Motor neuron (in vitro differentiated cells): ENCODE data around the gene STC2. TPM values are rescaled to one million over a fixed set of nuclear protein-coding genes. Genes with fewer than 3 reads are reported as not detected.
A peak's percentile ranks its signal among the peaks of the same experiment; 100 is the strongest.

Experiments
- ATAC-seq, 8 experiments: fragments of 200-7000 bp; cut with Tn5 transposase; replicated peaks in 6 of 8; 2 replicates each; pipeline ENCODE4 v1.8.0; 2021; ENCODE audit warnings: mild to moderate bottlenecking in 8 of 8, moderate library complexity in 8 of 8
- H3K27ac ChIP-seq, 2 donors: fragments of 250-450 bp; sonication (Bioruptor Pico); 2 replicates each; pipeline ENCODE4 v1.9.0; 2021; ENCODE audit warnings: antibody characterized with exemption in 2 of 2, mild to moderate bottlenecking in 2 of 2, moderate library complexity in 1 of 2
- H3K4me1 ChIP-seq, 2 donors: fragments of 250-450 bp; sonication (Bioruptor Pico); replicated peaks in 1 of 2; 2 replicates each; pipeline ENCODE4 v1.6.1; 2021; ENCODE audit warnings: antibody characterized with exemption in 2 of 2, mild to moderate bottlenecking in 2 of 2, moderate library complexity in 1 of 2
- H3K4me3 ChIP-seq, 5 donors: fragments of 250-450 bp; sonication (Bioruptor Pico); 2 replicates each; pipeline ENCODE4 v1.9.0; 2021; ENCODE audit warnings: antibody characterized with exemption in 5 of 5, mild to moderate bottlenecking in 5 of 5, moderate library complexity in 4 of 5
- WGBS, 10 experiments: fragments of 450-650 bp; shearing (Covaris generic); methylation state at CpG; one replicate each; pipeline ENCODE4 v1.0.0; 2022; 5-methylcytosine and 5-hydroxymethylcytosine counted together
- in situ Hi-C, 9 experiments: fragments of 400-800 bp; cut with MboI; loops; one replicate each; pipeline ENCODE4 v1.15.0; 2021; ENCODE audit warnings: low sequenced_read_pairs in 9 of 9, low pct_unique_long_range_greater_than_20kb in 2 of 9; ENCODE audit not compliant: unreplicated experiment in 9 of 9
- total RNA-seq, 8 experiments: library from RNA; unstranded; fragments of 300-600 nt; gene quantifications; 2 replicates each; pipeline versions ENCODE4 v1.2.3 to v1.2.4, GENCODE V29; 2022

STC2 gene
- total RNA-seq, 8 experiments from 2014 or later: 2.3 to 92.3 (median 13.9) TPM

DNA sequence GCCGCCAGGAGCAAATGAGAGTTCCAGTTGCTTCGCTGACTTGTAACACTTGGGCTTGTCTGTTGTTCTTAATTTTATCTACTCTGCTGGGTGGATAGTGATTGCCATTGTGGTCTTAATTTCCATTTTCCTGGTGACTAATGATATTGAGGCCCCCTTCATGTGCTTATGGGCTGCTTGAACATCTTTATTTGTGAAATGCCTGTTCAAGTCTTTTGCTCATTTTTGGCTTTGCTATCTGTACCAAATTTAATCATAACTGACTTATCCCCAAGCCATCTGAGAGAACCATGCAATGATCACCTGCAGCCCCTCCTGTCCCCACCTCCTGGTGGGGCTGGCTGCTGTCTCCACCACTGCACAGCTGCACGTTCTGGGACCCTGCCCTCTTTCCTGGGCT, 20.5 kb downstream of the STC2 start:
- no peak for ATAC-seq
- Histone ChIP-seq H3K4me1 (peaks cover 38 to 43% of the 10 kb centered on the region in 2 donors), H3K27ac (no peak overlapping the region), H3K4me3 (no peak overlapping the region)
- 80 to 100% (median 100%) methylated on average over 1 to 3 of the region's 3 CpGs; no CpG with 5 or more reads in 1 of the 10 experiments for WGBS, 10 experiments
- in situ Hi-C loops: no loop called here

DNA sequence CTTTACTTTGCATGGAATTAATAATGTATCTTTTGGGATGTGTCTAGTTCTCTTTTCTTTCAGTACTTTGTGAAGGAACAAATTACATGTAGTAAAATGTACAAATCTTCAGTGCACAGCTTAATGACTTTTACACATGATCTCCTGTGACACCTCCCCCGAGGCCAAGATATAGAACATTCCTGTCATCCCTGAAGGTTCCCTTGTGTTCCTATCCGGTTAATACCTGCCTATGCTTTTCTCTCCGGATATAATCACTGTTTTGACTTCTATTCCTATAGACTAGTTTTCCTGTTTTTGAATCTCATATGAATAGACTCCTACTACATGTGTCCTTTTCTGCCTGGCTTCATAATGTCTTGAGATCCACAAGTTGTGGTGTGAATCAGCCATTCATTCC, 21.5 kb downstream of the STC2 start:
- no peak overlapping the region for H3K27ac ChIP-seq
- in situ Hi-C loops: no loop called here
- WGBS, 10 experiments: 68 to 100% (median 88%) methylated on average over 1 to 3 of the region's 3 CpGs; no CpG with 5 or more reads in 1 of the 10 experiments
- H3K4me1 ChIP-seq: peaks cover 48 to 53% of the 10 kb centered on the region in 2 donors
- no peak overlapping the region for H3K4me3 ChIP-seq
- ATAC-seq: no peak

DNA sequence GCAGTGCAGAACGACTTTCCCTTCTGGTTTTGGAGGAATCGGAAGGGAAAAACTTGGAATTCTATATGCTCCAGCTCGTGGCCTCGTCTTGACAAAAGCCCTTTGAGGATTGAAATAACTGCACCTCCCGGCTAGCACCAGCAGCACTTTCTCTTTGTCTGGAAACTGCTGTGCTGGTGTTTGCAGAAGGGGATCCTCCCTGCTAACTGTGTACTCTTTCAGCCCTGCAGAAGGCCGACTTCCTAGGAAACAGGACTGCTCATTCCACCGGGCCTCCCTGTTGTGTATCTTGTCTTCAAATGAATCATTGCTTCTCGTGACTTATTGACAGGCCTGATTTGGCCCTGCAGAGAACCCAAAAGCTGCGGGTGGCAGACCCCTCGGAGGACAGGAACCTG, 23.6 kb downstream of the STC2 start:
- in situ Hi-C loops: no loop called here
- Histone ChIP-seq H3K27ac (peak overlapping the region in 1 of 2 donors; percentile 72), H3K4me3 (no peak overlapping the region), H3K4me1 (peaks cover 45 to 46% of the 10 kb centered on the region in 2 donors)
- 12 to 83% (median 28%) methylated on average over 2 to 10 of the region's 10 CpGs; no CpG with 5 or more reads in 1 of the 10 experiments for WGBS, 10 experiments
- ATAC-seq: peak in 5 of 8 experiments; percentile 14 to 84 (median 39)

DNA sequence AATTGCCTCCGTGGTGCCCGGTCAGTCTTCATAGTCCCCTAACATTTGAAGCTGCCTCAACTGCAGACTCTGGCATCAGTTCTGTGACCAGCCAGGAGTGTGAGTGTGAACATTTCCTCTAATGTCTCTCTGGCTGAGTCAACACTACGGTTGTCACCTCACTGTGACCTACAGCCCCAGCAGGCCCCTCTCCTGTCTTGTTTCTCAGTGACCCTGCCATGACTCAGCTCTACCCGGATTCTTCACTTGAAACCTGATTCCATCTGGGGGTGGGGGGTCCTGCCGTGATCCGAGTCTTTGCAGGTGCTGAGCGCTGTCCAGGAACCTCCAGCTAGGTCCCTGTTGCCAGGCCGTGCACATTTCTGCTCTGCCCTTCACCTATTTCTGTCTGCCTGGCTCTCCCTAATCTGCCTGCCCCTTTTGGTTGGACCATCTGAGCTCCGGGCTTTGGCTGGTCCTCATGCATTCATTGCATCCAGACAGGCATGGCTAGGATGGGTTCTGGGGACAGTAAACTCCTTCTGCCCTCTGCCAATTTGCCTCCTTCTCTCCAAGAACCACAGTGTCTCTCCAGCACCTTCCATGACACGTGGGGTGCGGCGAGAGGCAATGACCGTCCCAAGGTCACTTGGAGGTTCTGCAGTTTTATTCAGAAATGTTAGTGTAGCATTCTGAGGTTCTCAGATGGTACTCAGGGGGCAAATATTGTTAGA, 24.2 kb downstream of the STC2 start:
- Histone ChIP-seq H3K4me1 (peaks cover 45 to 46% of the 10 kb centered on the region in 2 donors), H3K4me3 (no peak overlapping the region), H3K27ac (peak overlapping the region in 1 of 2 donors; percentile 72)
- ATAC-seq: peak in 5 of 8 experiments; percentile 49 to 62 (median 57)
- WGBS, 10 experiments: 55 to 74% (median 63%) methylated on average over 1 to 7 of the region's 13 CpGs; no CpG with 5 or more reads in 4 of the 10 experiments
- in situ Hi-C loops: no loop called here

DNA sequence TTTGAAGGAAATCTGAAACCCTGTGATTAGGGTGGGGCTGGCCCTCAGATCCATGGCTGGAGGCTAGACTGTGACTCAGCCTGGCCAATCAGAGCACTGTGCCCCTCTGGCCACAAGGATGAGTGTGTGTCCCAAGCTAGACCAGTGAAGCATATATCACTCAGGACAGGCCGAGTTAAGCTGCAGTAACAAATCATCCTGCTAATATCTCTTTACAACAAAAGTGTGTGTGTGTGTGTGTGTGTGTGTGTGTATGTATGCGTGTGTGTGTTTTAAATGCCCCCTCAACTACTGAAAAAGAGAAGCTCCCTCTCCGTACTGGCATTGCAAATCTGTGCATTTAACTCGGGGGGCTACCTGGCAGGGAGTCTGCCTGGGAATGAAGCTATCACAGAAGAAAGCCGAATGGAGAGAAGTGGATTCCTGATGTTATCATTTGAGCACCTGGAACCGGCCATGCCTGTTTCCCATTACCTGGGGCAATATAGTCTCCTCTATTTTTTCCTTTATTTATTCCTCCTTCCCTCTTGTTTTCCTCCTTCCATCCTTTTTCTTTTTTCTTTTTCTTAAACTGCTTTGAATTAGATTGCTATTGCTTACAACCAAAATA, 25.6 kb downstream of the STC2 start:
- in situ Hi-C loops: no loop called here
- WGBS, 10 experiments: 17 to 67% (median 48%) methylated on average over 2 to 6 of the region's 6 CpGs; no CpG with 5 or more reads in 1 of the 10 experiments
- peaks cover 56 to 59% of the 10 kb centered on the region in 2 donors for H3K4me1 ChIP-seq
- peak overlapping the region in 1 of 2 donors; percentile 80 for H3K27ac ChIP-seq
- peak; percentile 75 to 100 (median 87) for ATAC-seq
- H3K4me3 ChIP-seq: no peak overlapping the region

DNA sequence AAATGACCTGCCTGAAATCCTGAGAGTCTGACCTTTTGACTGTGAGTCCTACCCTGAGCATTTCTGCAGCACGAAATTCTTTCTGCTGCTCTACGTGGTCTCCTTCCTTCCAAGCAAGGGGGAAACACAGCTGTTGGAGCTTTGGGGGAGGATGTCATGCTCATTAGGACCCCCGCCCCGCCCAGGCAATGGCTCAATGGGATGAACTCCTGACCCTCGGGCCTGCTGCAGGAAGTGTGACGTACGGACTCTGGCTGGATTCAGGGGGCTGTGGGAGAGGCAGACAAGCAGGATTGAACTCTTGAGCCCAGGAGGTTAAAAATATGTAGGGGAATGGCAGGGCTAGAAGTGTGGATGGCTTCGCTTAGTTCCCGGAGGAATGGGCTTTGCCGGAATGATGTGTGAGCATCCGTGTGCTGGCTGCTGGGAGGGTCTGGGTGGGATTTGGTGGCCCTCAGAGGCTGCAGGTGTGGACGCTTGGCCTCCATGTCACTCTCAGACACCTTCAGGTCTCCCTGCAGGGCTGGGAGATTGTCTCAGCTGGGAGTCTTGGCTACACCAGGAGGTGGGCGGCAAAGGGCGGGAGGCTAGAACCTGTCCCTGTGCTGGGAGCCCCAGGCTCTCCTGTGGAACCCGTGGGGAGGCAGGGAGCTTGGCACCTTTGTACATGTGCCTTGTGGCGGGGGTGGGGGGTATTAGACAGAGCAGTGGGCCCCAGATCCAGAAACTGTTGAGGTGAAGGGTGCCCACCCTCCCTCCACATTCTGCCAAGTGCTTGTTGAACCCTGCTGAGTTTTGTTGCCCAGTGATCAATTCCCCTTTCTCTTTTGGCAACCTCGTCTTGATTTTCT, 26.3 kb downstream of the STC2 start:
- H3K4me1 ChIP-seq: peaks cover 63 to 66% of the 10 kb centered on the region in 2 donors
- H3K4me3 ChIP-seq: no peak overlapping the region
- peak overlapping the region; percentile 55 to 80 for H3K27ac ChIP-seq
- peak; percentile 4 to 52 (median 30) for ATAC-seq
- in situ Hi-C loops: no loop called here
- 0 to 85% (median 20%) methylated on average over 1 to 5 of the region's 17 CpGs; no CpG with 5 or more reads in 3 of the 10 experiments for WGBS, 10 experiments

DNA sequence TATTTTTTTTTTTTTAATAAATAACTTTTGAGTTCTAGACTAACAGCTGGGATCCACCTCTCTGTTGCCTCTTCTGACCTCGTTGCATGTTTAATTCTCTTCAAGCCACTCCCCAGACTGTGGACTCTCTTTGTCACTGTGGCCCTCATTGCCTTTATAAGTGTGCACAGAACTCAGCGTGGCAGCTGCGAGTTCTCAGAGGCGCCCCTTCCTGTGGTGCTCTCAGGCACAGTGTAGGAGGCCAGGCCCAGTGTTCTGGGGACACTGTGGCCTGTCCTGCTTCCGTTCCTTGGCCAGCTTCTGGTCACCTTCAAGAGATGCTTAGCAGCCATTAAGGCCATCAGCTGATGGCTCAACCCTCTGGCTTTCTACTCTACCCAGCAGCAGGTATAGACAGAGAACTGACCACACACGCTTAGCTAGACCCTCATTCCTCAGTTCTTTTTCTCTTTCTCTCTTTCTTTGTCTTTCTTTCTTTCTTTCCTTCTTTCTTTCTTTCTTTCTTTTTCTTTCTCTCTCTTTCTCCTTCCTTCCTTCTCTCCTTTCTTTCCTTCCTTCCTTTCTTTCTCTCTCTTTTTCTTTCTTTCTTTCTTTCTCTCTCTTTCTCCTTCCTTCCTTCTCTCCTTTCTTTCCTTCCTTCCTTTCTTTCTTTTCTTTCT, 27.7 kb downstream of the STC2 start:
- no peak overlapping the region for H3K4me3 ChIP-seq
- no peak overlapping the region for H3K27ac ChIP-seq
- 42 to 100% (median 77%) methylated on average over 1 to 6 of the region's 6 CpGs for WGBS, 10 experiments
- peak in 2 of 8 experiments; percentile 8 to 18 for ATAC-seq
- H3K4me1 ChIP-seq: peaks cover 70 to 74% of the 10 kb centered on the region in 2 donors
- in situ Hi-C loops: no loop called here

DNA sequence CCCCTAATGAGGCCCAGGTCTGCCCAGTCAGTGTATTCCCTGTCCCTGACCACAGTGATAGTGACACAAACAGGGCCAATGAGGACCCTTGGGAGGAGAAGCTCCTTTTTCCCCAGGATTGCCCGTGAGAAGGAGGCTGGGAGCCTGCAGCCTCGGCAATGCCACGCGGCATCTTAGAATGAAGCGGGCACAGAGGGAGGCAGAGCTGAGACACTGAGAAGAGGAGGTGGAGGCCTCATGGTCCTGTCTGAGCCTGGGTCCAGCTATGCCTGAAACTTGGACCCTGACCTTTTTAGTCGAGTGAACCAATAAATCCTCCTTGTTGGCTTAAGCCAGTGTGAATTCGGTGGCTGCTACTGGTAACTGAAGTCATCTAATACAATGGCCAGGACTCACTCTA, 28.4 kb downstream of the STC2 start:
- Histone ChIP-seq H3K4me1 (peaks cover 69 to 70% of the 10 kb centered on the region in 2 donors), H3K27ac (no peak overlapping the region), H3K4me3 (no peak overlapping the region)
- in situ Hi-C loops: loop anchor here in 5 of 9 experiments (10.0 to 25.0 kb wide), 4 partner anchors 275 to 588 kb away; partner anchors contain the start of gene ATP6V0E1 (in 2 of the 5)
- ATAC-seq: no peak
- 66 to 92% (median 79%) methylated on average over 2 to 6 of the region's 7 CpGs; no CpG with 5 or more reads in 4 of the 10 experiments for WGBS, 10 experiments

DNA sequence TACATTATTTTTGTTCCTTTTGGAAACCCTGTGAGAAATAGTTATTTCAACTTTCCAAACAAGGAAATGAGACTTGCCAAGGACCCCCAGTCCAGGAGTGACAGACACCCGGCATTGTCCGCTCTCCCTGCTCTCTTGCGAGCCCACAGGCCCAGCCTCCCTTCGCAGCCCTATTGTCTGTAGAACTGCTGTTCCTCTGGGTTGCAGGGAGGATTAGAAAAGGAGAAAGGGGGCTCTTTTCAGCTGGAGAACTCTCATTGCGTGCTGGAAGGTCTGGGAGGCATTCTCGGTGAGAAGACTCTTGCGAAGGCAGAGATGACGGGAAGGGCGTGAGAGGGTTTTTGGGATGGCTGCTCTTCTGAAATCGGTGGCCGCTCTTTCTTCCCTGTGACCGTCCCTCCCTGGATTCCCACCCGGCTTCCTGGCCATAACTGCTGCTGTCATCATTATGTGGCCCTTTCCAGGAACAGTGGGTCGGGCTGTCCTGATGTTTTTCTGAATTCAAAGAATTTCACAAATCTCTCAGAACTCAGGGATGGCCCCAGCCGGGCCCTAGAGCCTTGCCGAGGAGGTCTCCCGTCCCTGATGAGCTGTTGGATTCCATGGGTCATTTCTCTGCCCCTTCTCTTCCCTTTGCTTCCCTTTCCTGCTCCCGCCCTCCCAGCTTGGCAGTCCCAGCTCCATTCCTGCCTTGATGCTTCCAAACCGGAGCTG, 29.8 kb downstream of the STC2 start:
- Histone ChIP-seq H3K4me1 (peaks cover 58 to 66% of the 10 kb centered on the region in 2 donors), H3K27ac (peak overlapping the region in 1 of 2 donors; percentile 64), H3K4me3 (no peak overlapping the region)
- in situ Hi-C loops: loop anchor here in 5 of 9 experiments (10.0 to 25.0 kb wide), 4 partner anchors 276 to 586 kb away; partner anchors contain the start of gene ATP6V0E1 (in 2 of the 5)
- ATAC-seq: peak in 2 of 8 experiments; percentile 6 to 7
- WGBS, 10 experiments: 0 to 54% (median 21%) methylated on average over 1 to 5 of the region's 19 CpGs; no CpG with 5 or more reads in 4 of the 10 experiments

DNA sequence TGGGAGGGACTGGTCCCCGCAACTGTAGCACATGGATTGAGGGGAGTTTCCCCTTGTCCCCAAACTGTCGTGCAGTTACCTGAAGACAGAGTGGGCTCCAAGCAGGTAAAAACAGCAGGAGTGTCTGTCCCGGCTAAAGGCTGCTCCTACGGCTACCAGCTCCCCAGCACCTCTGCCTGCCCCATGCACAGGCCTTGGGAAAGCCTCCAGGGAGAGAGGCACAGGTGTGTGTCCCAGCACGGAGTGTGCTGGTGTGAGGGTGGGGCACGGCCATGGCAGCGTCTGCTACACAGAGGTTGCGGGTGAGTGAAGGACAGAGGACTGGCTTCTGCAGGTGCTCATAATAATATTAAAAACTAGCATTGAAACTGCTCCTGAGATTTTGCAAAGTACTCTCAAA, 30.4 kb downstream of the STC2 start:
- 50 to 100% (median 83%) methylated on average over 1 to 6 of the region's 8 CpGs; no CpG with 5 or more reads in 6 of the 10 experiments for WGBS, 10 experiments
- Histone ChIP-seq H3K4me3 (no peak overlapping the region), H3K27ac (no peak overlapping the region), H3K4me1 (peaks cover 52 to 61% of the 10 kb centered on the region in 2 donors)
- no peak for ATAC-seq
- in situ Hi-C loops: loop anchor here in 5 of 9 experiments (10.0 to 25.0 kb wide), 4 partner anchors 277 to 586 kb away; partner anchors contain the start of gene ATP6V0E1 (in 2 of the 5)
